ENCODE data around the gene RPUSD4. TPM values are rescaled to one million over a fixed set of nuclear protein-coding genes. Genes with fewer than 3 reads are reported as not detected.
A peak's percentile ranks its signal among the peaks of the same experiment; 100 is the strongest.

Gene RPUSD4
- total RNA-seq, 4 donors from 2014 or later: 53.3 to 93.8 (median 69.2) TPM

DNA sequence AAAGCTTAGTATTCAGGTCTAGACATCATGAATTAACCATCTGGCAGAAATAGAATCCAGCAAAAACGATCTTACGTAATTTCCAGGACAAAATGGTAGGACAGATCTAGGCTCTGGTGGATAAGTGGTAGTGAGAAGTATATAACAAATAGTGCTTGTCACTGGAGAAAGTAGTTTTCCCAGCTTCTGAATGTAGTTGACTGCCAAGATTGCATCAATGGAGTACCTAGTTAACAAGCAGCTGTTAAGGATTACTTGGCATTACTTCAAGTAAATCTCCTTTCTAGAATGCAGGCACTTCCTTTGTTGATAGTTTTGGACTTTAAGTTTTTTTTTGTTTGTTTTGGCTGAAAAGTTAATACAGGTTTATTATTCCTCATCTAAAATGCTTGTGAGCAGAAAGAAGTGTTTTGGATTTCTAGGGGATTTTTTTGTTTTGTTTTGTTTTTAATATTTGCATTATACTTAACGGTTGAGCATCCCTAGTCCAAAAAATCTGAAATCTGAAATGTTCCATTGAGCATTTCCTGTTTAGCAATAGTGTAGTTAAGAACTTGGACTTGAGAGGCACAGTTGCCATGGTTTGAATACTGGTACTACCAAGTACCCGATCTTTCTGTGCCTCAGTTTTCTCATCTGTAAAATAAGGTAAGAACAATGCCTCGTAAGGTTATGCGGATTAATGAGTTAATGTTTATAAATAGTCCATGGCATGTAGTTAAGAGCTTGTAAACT is 20.4 kb upstream of the RPUSD4 start:
- Histone ChIP-seq H3K27ac (peak overlapping the region in 2 of 4 donors; percentile 11 to 28), H3K27me3 (no peaks in the 10 kb centered on the region), H3K36me3 (peaks cover 0 to 22% of the 10 kb centered on the region in 2 donors), H3K9me3 (no peaks in the 10 kb centered on the region), H3K4me3 (no peak overlapping the region), H3K4me1 (peaks cover 12 to 20% of the 10 kb centered on the region in 2 donors)
- intact Hi-C loops (cut with DNase I; ENCODE audit: low total_unique reads) (loop anchor here (2.0 kb wide), 1 partner anchor 17 kb away; no protein-coding TSS in a partner anchor), in situ Hi-C loops (cut with MboI; ENCODE audit: low sequenced_read_pairs in 4 of 4) (loop anchor here in 1 of 4 donors (25.0 kb wide), 1 partner anchor 620 kb away; no protein-coding TSS in a partner anchor)
- TF ChIP-seq POLR2A (IDR thresholded peaks at IDR 0.05): no peak
- TF ChIP-seq, protein P1, sequence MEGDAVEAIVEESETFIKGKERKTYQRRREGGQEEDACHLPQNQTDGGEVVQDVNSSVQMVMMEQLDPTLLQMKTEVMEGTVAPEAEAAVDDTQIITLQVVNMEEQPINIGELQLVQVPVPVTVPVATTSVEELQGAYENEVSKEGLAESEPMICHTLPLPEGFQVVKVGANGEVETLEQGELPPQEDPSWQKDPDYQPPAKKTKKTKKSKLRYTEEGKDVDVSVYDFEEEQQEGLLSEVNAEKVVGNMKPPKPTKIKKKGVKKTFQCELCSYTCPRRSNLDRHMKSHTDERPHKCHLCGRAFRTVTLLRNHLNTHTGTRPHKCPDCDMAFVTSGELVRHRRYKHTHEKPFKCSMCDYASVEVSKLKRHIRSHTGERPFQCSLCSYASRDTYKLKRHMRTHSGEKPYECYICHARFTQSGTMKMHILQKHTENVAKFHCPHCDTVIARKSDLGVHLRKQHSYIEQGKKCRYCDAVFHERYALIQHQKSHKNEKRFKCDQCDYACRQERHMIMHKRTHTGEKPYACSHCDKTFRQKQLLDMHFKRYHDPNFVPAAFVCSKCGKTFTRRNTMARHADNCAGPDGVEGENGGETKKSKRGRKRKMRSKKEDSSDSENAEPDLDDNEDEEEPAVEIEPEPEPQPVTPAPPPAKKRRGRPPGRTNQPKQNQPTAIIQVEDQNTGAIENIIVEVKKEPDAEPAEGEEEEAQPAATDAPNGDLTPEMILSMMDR (IDR thresholded peaks at IDR 0.05 in 4 of 5, conservative IDR thresholded peaks at IDR 0.05 in 1 of 5): no peak
- no peak for DNase-seq
- peak; percentile 51 to 66 for ATAC-seq

DNA sequence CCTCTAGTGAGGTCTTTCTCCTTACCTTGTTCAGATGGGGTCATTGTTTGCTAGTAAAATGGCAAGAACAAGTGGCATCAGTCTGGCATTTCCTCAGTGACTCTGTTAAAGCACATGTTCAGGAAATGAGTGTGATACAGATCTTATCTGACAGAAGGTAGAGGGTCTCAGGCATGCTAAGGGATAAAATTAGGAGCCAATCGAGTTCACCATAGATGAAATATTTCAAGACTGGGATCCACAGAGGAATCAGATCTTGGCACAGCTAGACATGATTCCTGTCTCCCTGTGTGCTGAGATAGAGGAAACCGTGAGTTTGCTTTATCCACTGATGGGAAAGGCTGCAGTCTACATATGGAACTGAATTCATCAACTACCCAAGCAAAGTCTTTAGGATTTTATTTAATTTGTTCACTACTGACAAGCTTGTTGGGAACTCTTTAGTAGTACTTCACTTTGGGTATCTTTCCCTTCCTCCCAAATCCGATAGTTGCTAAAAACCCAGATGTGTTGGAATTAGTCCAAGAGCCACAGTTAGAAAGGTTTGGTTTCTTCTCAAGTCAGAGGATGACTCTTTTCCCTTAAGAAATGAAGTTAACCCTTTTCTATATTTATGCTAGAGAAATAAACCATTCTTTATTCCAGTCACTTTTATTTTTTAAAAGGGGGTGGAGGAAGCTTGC is 18.5 kb upstream of the RPUSD4 start:
- Histone ChIP-seq H3K36me3 (peaks cover 0 to 5% of the 10 kb centered on the region in 2 donors), H3K27ac (no peak overlapping the region), H3K4me1 (peaks cover 12 to 20% of the 10 kb centered on the region in 2 donors), H3K9me3 (no peaks in the 10 kb centered on the region), H3K4me3 (no peak overlapping the region), H3K27me3 (no peaks in the 10 kb centered on the region)
- no peak for ATAC-seq
- in situ Hi-C loops (cut with MboI; ENCODE audit: low sequenced_read_pairs in 4 of 4) (loop anchor here in 1 of 4 donors (25.0 kb wide), 1 partner anchor 618 kb away; no protein-coding TSS in a partner anchor), intact Hi-C loops (cut with DNase I; ENCODE audit: low total_unique reads) (loop anchor here (2.0 kb wide), 1 partner anchor 15 kb away; no protein-coding TSS in a partner anchor)
- no peak for TF ChIP-seq POLR2A (IDR thresholded peaks at IDR 0.05)
- TF ChIP-seq, protein P1 (IDR thresholded peaks at IDR 0.05 in 4 of 5, conservative IDR thresholded peaks at IDR 0.05 in 1 of 5): no peak
- no peak for DNase-seq

DNA sequence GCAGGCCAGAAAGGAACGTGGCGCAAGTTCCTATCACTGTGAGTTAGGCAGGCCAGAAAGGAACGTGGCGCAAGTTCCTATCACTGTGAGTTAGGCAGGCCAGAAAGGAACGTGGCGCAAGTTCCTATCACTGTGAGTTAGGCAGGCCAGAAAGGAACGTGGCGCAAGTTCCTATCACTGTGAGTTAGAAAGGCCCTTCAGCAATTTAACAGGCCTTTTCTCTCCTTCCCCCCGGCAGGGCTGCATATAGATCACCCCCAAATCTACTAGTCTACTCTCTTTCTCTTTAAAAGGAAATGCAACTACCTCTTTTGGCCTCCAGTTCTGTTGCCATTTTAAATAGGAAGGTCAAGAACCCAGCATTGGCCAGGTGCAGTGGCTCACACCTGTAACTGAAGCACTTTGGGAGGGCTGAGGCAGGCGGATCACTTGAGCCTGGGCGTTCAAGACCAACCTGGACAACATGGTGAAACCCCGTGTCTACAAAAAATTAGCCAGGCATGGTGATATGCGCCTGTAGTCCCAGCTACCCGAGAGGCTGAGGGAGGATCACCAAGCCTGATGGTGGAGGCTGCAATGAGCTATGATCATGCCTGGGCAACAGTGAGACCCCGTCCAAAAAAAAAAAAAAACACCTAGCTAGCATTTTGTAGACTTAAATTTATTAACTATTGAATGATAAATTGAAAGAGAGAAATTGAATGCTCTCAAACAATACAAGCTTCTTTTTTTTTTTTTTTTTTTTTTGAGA is 15.1 kb upstream of the RPUSD4 start:
- Histone ChIP-seq H3K4me3 (no peak overlapping the region), H3K9me3 (no peaks in the 10 kb centered on the region), H3K27me3 (no peaks in the 10 kb centered on the region), H3K27ac (no peak overlapping the region), H3K4me1 (peaks cover 4 to 12% of the 10 kb centered on the region in 2 donors), H3K36me3 (no peaks in the 10 kb centered on the region)
- ATAC-seq: no peak
- intact Hi-C loops (cut with DNase I; ENCODE audit: low total_unique reads): no loop called here
- TF ChIP-seq, protein P1 (IDR thresholded peaks at IDR 0.05 in 4 of 5, conservative IDR thresholded peaks at IDR 0.05 in 1 of 5): no peak
- TF ChIP-seq POLR2A (IDR thresholded peaks at IDR 0.05): no peak
- no peak for DNase-seq
- in situ Hi-C loops (cut with MboI; ENCODE audit: low sequenced_read_pairs in 4 of 4): loop anchor here in 1 of 4 donors (25.0 kb wide), 1 partner anchor 614 kb away; no protein-coding TSS in a partner anchor

DNA sequence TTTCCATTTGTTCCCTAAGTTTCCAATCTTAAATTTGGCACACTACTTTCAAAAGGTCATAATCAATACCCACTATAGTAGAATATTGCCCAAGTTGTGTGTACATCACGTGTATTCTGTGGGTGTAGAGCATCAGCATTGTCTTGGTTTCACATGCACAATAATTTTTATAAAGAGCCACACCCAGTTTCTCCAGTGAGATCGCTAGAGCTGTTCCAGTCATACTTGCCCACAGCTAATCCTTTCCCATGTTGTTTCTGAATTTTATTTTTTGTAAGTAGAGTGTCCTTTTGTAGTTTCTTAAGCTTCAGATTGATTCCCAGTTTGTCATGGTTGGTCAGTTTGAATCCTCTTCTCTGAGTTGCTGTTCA is 13.8 kb upstream of the RPUSD4 start:
- intact Hi-C loops (cut with DNase I; ENCODE audit: low total_unique reads): no loop called here
- DNase-seq (no peak), ATAC-seq (no peak)
- no peak overlapping the region for H3K27ac ChIP-seq
- no peaks in the 10 kb centered on the region for H3K36me3 ChIP-seq
- H3K9me3 ChIP-seq: no peaks in the 10 kb centered on the region
- TF ChIP-seq, protein P1 (IDR thresholded peaks at IDR 0.05 in 4 of 5, conservative IDR thresholded peaks at IDR 0.05 in 1 of 5): no peak
- TF ChIP-seq POLR2A (IDR thresholded peaks at IDR 0.05): no peak
- H3K4me3 ChIP-seq: no peak overlapping the region
- in situ Hi-C loops (cut with MboI; ENCODE audit: low sequenced_read_pairs in 4 of 4): loop anchor here in 1 of 4 donors (25.0 kb wide), 1 partner anchor 613 kb away; no protein-coding TSS in a partner anchor
- H3K27me3 ChIP-seq: no peaks in the 10 kb centered on the region
- H3K4me1 ChIP-seq: peaks cover 0 to 3% of the 10 kb centered on the region in 2 donors

Data from gastrocnemius medialis (tissue), 4 donors.